Esophagus squamous epithelium (tissue), 4 donors: ENCODE results near the gene ZNF584.

Experiments used
- CTCF ChIP-seq, 6 experiments: fragments of 450-650 bp in 4 of 6; fragments of 200-600 bp in 2 of 6; sonication (generic) in 2 of 6; IDR thresholded peaks; one replicate each; pipeline ENCODE4 v1.5.1; 2016 to 2019; ENCODE audit warnings: antibody characterized with exemption in 6 of 6, mild to moderate bottlenecking in 4 of 6, moderate library complexity in 4 of 6
- POLR2A ChIP-seq, 4 donors: fragments of 450-650 bp; IDR thresholded peaks; one replicate each; pipeline ENCODE4 v1.6.1; 2017; ENCODE audit warnings: antibody characterized with exemption in 4 of 4, mild to moderate bottlenecking in 4 of 4, moderate library complexity in 3 of 4

GRCh38 chr19:58395220-58395978, 13.1 kb upstream of the ZNF584 start, which contains the start of gene RNF225:
- TF ChIP-seq CTCF (IDR thresholded peaks at IDR 0.05): no peak
- peak in 3 of 4 donors; percentile 25 to 46 (median 43) for TF ChIP-seq POLR2A (IDR thresholded peaks at IDR 0.05)
